Stimulated activated CD4-positive, alpha-beta T cell treated with anti-CD3 and anti-CD28 coated beads, TNF-alpha, amount 100 ng/mL, for 48 hours (primary cell): Measurements from ENCODE around the gene SCGB3A1.

ENCODE experiments used
- DNase-seq, 3 donors: peaks; one replicate each; pipeline ENCODE4 v3.0.0-alpha.2; 2020; ENCODE audit warnings: low read depth in 3 of 3

SCGB3A1 gene

DNA sequence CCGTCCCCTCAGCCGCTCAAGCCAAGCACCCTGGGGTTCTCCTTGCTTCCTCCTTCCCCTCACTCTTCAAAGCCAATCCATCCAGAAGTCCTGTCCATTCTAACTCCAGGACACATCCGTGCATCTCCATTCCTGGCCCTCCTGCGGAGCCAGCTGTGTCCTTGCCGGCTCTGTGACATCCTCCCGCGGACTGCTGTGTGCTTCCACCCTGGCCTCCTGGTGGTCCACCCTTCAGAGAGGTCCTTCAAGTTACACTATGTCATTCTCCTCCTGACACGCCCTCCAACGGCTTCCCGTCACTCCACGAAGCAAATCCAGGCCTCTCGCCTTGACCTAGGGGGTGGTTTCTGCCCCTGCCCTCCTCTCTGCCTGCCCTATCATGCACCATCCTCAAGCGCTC is 13.0 kb upstream of the SCGB3A1 start:
- DNase-seq = no peak

DNA sequence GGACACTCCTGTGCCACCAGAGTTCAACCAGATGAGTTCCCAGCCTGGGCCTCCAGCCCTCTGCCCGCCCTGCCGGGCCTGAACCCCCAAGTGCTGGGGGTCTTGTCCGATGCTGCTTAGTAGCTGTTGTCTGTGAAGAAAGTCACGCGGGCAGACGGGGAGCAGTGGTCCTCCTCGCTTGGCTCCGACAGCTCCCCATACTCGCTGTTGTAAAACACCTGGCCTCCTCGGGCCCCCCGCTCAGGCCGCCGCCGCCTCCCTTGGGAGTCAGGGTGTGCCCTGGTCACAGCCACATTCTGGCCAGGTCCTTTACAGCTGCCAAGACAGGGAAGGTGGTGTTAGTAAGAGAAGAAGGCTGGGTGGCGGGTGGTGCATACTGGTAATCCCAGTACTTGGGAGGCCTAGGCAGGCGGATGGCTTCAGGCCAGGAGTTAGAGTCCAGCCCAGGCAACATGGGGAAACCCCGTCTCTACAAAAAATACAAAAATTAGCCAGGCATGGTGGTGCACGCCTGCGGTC is 11.8 kb upstream of the SCGB3A1 start:
- no peak for DNase-seq

DNA sequence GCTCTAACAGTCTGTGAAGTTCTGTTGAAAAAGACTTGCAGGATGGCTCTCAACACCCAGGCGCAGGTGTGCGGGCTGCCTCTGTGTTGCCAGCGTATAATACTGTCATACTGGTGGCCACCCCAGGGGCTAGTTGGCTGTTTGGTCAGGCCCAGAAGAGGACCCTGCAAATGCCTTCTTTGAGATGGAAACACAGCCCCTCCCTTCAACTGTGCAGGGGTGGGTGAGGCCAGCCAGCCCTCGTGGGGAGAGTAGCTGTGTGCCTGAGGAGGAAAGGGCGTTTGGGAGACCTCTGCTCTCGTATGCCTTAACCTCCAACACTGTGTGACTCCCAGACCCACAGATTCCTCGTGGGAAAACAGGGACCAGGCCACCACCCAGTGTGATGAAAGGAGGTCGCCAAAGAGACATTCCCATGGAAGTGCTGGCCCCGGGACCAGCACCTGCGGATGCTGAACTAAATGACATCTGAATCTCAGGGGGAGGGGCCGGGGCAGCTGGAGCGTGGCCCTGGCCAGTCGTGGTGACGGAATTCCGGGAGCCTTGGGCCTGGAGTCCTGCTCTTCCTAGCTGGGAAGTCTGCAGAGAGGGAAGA is 11.3 kb upstream of the SCGB3A1 start:
- no peak for DNase-seq

DNA sequence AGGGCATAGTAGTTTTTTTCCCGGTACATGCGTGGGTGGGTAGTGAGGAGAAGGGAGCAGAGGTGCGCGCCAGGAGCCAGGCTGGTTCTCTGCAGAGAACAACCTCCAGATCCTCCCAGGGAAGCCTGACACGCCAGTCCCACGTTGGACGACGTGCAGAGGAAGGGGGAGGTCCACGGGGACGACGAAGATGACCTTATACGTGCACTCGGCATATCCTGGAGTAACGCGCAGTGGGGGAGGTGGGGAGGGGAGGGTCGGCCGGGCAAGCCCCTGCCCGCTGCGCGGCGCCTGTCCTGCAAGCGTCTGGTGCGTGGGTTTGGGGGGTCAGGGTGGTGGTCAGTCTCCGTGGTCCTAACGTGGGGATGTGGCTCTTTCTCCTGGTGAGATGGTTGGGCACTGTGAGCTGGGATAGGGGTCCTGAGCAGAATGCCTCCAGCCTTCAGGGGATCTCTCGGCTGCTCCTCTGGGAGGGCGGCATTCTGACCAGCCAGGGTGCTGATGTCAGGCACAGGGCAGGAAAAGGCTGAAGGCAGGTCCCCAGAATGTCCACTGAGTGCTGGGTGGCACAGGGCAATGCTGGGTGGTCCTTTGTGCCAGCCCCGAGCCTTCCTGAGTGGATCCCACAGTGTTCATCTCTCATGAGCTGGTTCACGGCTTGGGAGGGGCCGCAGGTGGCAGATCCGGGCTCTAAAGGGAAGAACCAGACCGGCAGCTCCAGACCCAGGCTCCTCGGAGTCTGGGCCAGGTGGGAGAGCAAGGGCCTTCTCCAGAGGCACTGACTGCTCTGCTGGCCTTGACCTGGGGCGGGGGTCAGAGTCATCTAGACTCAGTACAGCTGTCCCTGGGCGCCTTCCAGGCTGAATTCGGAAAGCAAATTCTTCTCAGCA is 10.5 kb upstream of the SCGB3A1 start:
- DNase-seq = no peak

DNA sequence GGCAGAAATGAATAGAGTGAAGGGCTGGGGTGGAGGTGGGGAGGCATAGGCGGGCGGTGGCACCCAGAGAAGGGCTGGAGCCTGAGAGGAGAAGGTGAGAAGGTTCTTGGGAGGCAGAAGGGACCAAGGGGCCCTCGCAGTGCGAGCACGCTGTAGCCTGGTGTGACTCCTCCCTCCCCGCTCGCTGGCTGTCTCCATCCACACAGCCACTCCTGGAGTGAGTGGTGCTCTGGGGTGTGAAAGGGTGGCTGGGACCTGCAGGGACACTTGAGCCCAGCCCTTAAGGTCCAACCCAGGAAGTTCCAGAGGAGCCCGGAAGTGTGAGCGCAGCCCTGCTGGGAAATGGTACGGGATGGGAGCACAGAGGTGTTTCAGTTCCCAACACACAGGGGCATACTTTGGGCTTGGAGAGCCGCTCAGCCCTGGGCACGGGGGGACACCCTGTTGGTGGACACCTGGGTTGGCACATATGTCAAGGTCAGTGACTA is 9.3 kb upstream of the SCGB3A1 start:
- no peak for DNase-seq

DNA sequence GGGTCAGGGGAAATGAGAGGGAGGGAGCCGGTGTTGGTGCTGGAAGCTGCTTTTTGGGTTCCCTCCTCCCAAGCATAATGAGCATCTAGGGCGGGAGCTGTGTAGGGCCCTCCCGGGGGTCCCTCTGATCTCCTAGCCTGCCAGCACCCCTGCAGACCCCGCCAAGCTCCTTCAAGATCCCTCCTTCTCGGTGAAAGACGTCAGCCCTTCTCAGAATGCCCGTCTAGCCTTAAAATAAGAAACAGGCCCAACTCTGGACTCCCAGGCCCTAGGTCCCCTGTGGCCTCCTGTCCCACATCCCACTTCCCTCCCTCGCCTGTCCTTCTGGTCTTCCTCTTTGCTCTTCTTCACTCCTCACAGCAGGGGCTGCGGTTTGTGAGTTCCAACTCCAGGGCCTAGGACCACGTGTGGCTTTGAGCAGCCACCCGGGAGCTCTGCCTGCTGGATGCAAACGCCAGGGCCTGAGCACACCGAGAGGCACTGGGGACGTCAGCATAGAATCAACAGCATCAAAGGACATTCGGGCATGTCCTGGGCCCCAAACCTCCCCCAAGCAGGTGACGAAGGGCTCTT is 8.8 kb upstream of the SCGB3A1 start:
- no peak for DNase-seq

DNA sequence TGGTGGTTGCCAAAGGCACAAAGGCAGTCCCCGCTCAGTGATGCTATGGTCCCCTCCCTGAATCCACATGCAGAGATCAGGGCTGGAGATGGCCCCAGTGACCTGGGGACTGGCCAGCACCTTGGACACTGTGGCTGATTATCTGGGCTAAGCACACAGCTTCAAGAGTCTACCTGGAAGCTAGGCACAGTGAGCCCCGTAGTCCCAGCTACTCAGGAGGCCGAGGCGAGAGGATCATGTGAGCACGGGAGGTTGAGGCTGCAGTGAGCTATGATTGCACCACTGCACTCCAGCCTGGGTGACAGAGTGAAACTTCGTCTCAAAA is 8.3 kb upstream of the SCGB3A1 start:
- DNase-seq = no peak

DNA sequence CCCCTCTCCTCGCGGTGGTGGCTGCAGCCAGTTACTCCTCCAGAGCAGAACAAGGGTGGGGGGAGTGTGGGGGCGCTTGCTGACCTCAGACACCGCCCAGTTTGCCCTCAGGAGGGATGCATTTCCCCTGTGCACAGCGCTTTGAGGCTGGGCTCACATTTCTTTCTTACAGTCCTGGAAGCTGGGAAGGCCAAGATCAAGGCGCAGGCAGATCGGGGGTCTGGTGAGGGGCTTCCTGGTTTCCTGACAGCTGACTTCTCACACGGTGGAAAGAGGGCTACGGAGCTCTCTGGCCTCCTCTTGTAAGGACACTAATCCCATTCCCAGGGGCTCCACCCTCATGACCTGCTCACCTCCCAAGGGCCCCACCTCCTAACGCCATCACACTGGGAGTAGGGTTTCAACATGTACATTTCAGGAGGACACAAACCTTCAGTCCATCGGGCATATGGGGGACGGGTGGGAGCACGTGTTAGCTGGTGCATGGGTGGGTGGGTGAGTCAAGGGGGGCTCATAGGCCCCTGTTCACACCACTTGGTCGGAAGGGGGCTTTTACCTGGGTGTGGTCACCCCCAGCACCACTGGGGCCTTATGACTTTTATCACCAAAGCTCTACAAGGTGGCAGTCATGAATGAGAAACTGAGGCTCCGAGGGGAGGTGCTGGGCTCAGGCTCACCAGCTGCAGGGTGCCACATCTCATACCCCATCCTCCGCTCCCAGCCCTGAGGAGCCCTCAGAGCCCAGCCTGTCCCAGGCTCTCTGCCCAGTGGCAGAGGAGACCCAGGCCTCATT is 7.7 kb upstream of the SCGB3A1 start:
- no peak for DNase-seq

DNA sequence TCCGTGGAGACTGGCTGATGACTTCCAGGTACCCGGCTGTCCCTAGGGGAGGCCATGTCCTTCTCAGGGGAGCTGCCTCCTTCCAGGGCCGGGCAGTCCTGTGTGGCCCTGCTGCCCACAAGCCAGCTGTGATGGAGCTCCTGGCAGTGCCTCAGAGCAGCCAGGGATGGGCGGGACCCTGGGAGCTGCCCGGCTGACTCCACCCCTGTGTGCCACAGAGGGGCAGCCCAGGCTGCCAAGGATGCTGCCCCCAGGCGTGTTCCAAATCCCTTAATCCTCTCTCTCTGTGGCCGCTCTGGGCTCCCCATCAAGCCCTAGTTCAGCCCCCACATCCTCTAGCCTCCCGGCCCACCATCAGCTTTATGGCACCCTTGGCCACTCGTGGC is 7.0 kb upstream of the SCGB3A1 start:
- DNase-seq = no peak

DNA sequence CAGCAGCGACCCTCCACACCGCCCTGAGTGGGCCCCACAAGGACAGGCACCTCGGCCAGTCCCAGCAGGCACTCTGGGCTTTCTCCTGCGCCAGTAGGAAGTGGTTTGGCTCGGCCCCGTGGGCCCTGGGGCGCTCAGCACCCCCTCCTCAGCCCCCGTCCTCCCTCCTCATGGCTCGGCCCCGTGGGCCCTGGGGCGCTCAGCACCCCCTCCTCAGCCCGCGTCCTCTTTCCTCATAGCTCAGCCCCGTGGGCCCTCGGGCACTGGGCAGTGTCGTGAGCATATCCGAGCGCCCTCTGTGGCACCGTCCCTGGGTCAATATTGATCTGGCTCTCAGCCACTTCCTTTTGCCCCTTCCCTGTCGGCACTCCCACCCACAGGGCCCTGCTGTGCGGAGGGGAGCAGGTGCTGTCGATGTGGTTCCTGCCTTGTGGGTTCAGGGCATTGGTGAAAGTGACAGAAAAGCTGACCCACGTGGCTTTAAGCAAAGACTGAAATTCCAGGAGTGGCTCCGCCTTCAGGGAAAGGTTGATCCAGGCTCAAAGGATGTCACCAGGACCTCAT is 5.5 kb upstream of the SCGB3A1 start:
- no peak for DNase-seq

DNA sequence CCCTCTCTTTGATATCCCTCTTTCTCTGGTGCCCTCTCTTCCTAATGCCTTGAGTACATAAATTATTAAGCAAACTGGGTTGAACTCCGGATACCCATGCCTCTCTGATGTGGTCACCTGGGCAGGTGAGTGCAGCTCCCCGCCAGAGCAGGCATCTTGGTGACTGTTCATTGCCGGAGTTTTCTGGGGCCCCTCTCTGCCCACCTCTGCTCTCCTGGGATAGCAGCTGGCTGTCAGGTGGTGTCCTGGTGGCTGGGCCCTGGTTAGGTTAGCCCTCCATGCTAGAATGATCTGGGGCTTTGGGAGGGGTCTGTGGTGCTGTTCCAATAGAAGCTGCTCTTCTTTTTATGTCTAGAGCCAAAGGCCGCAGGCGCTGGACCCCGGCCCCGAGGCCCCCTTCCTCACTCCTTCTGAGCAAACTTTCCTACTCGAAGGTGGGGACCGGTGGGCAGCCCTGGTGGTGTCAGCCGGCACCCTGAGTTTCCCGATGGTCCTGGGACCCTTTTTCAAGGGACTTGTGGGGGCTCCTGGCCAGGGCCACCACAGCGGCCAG is 4.9 kb upstream of the SCGB3A1 start:
- no peak for DNase-seq

DNA sequence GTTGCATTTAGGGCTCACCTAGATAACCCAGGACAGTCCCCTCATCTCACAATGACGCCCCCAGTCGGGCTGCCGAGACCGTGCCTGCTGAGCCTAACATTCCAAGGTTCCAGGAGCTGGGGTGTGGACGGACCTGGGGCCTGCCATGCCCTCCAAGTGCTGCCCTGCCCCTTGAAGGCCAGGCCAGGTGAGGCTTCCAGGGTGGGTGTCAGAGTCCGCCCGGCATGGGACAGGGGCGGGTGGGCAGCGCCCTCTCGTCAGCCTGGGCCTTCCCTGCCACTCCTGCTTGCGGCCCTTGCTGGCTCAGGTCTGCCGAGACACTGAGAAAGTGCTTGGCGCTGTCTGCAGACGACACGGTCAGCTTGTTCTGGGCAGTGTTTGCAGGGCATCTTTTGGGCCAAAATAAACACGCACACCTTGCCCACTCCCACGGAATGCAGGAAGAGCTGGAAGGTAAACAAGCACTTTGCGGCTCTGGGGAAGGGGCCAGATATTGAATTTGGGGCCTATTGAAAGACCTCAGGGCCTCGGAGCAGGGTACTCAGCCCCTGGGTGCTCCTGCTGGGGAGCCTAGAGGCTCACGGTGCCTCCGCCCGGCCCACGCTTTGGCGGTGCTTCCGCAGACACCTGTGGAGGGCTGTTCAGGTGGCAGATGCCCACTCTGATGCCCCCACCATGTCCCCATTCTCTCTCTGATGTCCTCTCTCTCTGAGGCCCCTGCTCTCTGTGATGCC is 4.2 kb upstream of the SCGB3A1 start:
- DNase-seq = no peak

DNA sequence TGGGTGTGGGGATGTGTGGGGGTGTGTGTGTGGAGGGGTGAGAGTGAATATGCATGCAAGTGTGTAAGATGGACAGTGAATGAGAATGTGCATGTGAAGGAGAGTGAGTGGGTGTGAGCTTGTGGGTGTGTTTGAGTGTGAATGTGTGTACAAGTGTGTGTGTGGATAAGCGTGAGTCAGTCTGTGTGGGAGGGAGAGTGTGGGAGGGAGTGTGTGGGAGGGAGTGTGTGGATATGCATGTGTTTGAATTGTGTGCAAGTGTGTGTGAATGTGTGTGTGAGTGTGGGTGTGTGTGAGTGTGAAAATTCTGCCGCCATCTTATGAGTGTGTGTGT is 3.7 kb upstream of the SCGB3A1 start:
- no peak for DNase-seq

DNA sequence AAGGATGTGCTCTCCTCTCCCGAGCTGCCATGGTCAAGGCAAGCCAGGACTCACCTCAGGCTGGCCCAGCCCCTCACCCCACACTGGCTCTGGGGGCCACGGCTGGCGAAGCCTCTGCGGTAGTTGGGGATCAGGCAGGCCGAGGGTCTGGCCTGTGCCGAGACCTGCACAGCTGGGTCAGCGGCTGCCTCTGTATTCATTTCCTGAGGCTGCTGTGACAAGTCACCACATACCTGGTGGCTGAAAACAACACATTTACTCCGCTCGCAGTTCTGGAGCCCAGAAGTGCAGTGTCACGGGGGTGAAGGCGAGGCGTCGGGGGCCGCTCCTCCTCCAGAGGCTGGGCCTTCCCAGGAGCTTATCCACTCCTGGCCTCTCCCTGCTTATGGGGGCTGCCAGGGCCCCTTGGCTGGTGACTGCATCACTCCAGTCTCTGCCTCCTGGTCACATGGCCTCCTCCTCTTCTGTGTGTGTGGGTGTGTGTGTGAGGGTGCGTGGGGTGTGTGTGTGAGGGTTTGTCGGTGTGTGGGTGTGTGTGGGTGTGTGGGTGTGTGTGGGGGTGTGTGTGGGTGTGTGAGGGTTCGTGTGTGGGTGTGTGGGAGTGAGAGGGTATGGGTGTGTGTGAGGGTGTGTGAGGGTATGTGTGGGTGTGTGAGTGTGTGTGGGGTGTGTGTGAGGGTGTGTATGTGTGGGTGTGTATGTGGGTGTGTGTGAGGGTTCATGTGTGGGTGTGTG is 3.2 kb upstream of the SCGB3A1 start:
- DNase-seq = no peak

DNA sequence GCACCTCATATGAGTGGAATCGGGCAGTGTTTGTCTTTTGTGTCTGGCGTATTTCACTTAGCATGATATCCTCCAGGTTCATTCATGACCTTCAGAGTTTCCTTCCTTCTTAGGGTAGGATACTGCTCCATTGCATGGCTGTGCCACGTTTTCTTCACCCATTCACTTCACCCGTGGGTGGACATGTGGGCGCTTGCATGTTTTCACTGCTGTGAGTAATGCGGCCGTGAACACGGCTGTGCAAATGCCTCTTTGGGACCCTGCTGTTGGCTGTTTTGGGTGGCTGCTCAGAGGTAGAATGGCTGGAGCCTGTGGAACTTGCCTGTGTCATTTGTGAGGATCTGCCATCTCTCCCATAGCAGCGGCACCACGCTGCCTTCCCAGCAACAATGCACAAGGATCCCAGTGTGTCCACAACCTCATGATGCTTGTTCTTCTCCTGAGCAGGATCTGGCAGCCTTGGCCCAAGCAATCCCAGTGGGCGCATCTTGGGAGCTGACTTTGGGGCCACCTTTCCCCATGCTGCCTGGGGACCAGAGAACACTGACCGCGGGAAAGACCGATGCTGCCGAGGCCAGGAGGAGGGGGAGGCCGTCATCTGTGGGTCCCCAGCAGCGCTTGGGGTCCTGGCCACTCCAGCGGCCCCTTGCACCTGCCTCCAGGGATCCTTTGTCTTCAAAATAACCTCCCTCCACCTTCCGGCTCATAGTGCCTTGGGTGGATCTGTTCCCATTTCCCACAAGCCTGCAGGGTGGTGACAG is 2.3 kb upstream of the SCGB3A1 start:
- no peak for DNase-seq

DNA sequence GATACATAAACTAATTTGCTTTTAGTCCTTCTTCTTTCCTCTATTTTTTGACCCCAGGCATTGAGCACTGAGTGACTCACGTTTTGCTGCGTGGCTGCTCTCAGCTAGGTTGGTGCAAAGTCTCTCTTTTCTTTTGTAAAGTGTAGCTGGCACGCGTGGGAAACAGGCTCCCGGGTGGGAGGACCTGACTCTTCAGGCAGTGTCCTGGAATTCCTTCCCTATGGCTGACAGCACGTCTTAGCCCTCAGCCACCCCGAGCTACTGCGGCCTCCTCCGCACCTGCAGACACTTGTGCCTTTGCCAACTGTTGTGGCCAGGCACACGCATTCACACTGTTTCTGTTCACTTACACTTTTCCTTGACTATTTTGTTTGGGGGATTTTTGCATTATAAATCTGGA is 877 bp upstream of the SCGB3A1 start:
- DNase-seq = no peak

DNA sequence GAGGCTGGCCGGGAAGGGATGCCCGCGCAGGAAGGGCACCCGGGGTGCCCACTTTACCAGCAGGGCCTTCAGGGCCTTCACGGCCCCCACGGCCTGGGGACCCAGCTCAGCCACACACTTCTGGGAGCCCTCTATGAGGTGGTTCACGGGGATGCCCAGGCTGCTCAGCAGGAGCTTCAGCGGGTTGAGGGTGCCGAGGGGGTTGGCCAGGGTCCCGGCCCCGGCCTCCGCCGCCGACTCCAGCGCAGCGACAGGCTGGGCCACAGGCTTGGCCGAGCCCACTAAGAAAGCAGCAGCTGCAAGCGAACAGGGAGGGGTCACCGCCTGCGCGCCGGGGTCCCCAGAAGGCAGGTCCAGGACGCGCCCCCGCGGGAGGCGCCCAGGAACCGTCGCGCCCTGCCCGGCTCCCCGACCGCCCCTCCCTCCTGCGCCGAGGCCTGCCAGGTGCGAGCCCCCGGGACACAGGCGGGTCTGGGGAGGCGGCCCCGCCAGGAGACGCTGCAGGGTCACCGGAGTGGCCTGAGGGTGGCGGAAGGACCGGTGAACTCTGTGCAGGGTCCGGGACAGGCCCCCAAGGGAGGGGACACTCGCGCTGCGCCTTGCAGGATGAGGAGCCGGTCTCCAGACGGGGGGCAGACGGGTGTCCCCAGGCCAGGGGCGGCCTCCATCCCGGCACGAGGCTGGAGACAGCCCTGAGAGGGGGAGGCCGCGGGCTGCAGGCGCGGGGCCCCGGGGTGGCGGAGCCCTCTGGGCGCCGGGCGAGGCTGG is 572 bp downstream of the SCGB3A1 start:
- no peak for DNase-seq

DNA sequence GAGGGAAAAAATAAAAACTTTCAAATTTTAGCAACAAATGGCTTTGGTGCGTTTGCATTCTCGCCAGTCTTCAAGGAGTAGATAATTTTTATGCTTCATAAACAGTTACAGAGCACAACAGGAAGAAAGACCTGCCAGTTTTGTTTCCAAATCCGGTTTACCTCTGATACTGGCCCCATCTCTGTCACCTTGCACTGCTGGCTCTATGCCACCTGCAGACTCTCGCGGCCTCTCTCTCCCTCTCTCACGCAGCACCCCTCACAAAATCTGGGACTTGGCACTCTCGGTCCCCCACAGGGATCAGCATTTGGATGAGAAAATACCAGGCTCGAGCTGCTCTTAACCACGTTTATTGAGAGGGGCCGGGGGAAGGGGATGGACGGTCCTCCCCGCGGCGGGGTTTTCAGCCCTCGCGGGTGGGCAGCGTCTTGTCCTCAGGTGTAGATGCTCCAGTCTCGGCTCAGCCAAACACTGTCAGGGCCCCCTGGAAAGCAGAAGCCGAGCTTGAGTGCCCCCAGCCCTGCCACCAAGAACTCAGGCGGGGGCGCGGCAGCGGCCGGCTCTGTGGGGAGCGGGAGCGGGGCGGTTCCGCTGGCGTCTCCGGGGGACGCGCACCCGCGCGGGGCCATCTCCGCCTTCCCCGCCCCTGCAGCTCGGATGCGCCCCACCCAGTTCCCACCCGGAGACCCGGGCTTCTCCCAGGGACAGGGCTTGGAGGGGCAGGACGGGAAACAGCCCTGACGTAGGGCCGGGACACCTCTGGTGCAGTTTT is 1.3 kb downstream of the SCGB3A1 start:
- DNase-seq = no peak
